HEK293 (cell line): ENCODE data around the gene AIG1.

Experiments
- KLF9 ChIP-seq: fragments of 450-650 bp; formaldehyde crosslinking; IDR thresholded peaks from 2 replicates; pipeline ENCODE4 v1.5.1; 2016; ENCODE audit warnings: missing biosample characterization, missing genetic modification characterization, low read depth
- MEIS1 ChIP-seq: sonication (generic); formaldehyde crosslinking; IDR thresholded peaks from 2 replicates; pipeline ENCODE4 v1.8.1; 2022; ENCODE audit warnings: missing genetic modification reagents, mild to moderate bottlenecking, borderline replicate concordance
- MZF1 ChIP-seq: fragments of 450-650 bp; formaldehyde crosslinking; IDR thresholded peaks from 2 replicates; pipeline ENCODE4 v1.5.1; 2017; ENCODE audit warnings: missing biosample characterization, missing genetic modification characterization, borderline replicate concordance
- ZBTB7A ChIP-seq: fragments of 450-650 bp; formaldehyde crosslinking; IDR thresholded peaks from 2 replicates; pipeline ENCODE4 v1.5.1; 2016; ENCODE audit warnings: low read depth, missing biosample characterization, missing genetic modification characterization
- ZNF26 ChIP-seq: fragments of 450-650 bp; formaldehyde crosslinking; IDR thresholded peaks from 2 replicates; pipeline ENCODE4 v1.5.1; 2016; ENCODE audit warnings: missing biosample characterization, missing genetic modification characterization
- ZNF350 ChIP-seq: fragments of 450-650 bp; formaldehyde crosslinking; IDR thresholded peaks from 2 replicates; pipeline ENCODE4 v1.5.0; 2017; ENCODE audit warnings: missing biosample characterization, mild to moderate bottlenecking, missing genetic modification characterization
- ZNF394 ChIP-seq: fragments of 450-650 bp; formaldehyde crosslinking; IDR thresholded peaks from 2 replicates; pipeline ENCODE4 v1.5.1; 2016; ENCODE audit warnings: missing biosample characterization, missing genetic modification characterization, mild to moderate bottlenecking, moderate library complexity, borderline replicate concordance
- ZNF423 ChIP-seq: fragments of 450-650 bp; formaldehyde crosslinking; IDR thresholded peaks from 2 replicates; pipeline ENCODE4 v1.5.1; 2016; ENCODE audit warnings: missing biosample characterization, missing genetic modification characterization
- ZNF626 ChIP-seq: fragments of 450-650 bp; sonication (Bioruptor Pico); formaldehyde crosslinking; IDR thresholded peaks from 2 replicates; pipeline ENCODE4 v1.5.1; 2018; ENCODE audit warnings: missing biosample characterization, missing genetic modification characterization, inconsistent platforms
- ZNF701 ChIP-seq: fragments of 450-650 bp; formaldehyde crosslinking; IDR thresholded peaks from 2 replicates; pipeline ENCODE4 v1.5.1; 2016; ENCODE audit warnings: missing biosample characterization, missing genetic modification characterization
- ZNF785 ChIP-seq: fragments of 450-650 bp; formaldehyde crosslinking; IDR thresholded peaks from 2 replicates; pipeline ENCODE4 v1.5.1; 2016; ENCODE audit warnings: missing biosample characterization, missing genetic modification characterization
- ZSCAN16 ChIP-seq: fragments of 450-650 bp; formaldehyde crosslinking; IDR thresholded peaks from 2 replicates; pipeline ENCODE4 v1.5.1; 2016; ENCODE audit warnings: missing biosample characterization, missing genetic modification characterization
- TF ChIP-seq, protein P1 (sequence below): fragments of 450-650 bp; formaldehyde crosslinking; IDR thresholded peaks from 2 replicates; pipeline ENCODE4 v1.5.1; 2016; ENCODE audit warnings: missing biosample characterization, missing genetic modification characterization
- TF ChIP-seq, protein P2 (sequence below): fragments of 450-650 bp; formaldehyde crosslinking; IDR thresholded peaks from 2 replicates; pipeline ENCODE4 v1.5.1; 2016; ENCODE audit warnings: missing biosample characterization, missing genetic modification characterization

GRCh38 chr6:143279385-143279784, 218.7 kb downstream of the AIG1 start:
- no peak for TF ChIP-seq ZNF626 (tag by site-specific recombination)
- no peak for TF ChIP-seq ZNF701 (tag by site-specific recombination)
- TF ChIP-seq, protein P1, sequence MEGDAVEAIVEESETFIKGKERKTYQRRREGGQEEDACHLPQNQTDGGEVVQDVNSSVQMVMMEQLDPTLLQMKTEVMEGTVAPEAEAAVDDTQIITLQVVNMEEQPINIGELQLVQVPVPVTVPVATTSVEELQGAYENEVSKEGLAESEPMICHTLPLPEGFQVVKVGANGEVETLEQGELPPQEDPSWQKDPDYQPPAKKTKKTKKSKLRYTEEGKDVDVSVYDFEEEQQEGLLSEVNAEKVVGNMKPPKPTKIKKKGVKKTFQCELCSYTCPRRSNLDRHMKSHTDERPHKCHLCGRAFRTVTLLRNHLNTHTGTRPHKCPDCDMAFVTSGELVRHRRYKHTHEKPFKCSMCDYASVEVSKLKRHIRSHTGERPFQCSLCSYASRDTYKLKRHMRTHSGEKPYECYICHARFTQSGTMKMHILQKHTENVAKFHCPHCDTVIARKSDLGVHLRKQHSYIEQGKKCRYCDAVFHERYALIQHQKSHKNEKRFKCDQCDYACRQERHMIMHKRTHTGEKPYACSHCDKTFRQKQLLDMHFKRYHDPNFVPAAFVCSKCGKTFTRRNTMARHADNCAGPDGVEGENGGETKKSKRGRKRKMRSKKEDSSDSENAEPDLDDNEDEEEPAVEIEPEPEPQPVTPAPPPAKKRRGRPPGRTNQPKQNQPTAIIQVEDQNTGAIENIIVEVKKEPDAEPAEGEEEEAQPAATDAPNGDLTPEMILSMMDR (tag by site-specific recombination) = peak; percentile 44
- no peak for TF ChIP-seq KLF9 (tag by site-specific recombination)
- TF ChIP-seq MEIS1 (CRISPR knock-in tag) = no peak
- TF ChIP-seq ZNF350 (tag by site-specific recombination) = no peak
- TF ChIP-seq ZNF423 (tag by site-specific recombination) = no peak
- TF ChIP-seq, protein P2, sequence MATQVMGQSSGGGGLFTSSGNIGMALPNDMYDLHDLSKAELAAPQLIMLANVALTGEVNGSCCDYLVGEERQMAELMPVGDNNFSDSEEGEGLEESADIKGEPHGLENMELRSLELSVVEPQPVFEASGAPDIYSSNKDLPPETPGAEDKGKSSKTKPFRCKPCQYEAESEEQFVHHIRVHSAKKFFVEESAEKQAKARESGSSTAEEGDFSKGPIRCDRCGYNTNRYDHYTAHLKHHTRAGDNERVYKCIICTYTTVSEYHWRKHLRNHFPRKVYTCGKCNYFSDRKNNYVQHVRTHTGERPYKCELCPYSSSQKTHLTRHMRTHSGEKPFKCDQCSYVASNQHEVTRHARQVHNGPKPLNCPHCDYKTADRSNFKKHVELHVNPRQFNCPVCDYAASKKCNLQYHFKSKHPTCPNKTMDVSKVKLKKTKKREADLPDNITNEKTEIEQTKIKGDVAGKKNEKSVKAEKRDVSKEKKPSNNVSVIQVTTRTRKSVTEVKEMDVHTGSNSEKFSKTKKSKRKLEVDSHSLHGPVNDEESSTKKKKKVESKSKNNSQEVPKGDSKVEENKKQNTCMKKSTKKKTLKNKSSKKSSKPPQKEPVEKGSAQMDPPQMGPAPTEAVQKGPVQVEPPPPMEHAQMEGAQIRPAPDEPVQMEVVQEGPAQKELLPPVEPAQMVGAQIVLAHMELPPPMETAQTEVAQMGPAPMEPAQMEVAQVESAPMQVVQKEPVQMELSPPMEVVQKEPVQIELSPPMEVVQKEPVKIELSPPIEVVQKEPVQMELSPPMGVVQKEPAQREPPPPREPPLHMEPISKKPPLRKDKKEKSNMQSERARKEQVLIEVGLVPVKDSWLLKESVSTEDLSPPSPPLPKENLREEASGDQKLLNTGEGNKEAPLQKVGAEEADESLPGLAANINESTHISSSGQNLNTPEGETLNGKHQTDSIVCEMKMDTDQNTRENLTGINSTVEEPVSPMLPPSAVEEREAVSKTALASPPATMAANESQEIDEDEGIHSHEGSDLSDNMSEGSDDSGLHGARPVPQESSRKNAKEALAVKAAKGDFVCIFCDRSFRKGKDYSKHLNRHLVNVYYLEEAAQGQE = no peak
- no peak for TF ChIP-seq ZBTB7A
- no peak for TF ChIP-seq MZF1 (tag by site-specific recombination)
- no peak for TF ChIP-seq ZSCAN16 (tag by site-specific recombination)
- TF ChIP-seq ZNF394 (tag by site-specific recombination) = no peak
- TF ChIP-seq ZNF785 = no peak
- TF ChIP-seq ZNF26 (tag by site-specific recombination) = no peak
